GM18873 (cell line): Measurements from ENCODE around the gene KLHL30.

Experiments used
- ATAC-seq: cut with Tn5 transposase; IDR thresholded peaks from one replicate; pipeline ENCODE4 v1.9.1; 2021; ENCODE audit warnings: mild to moderate bottlenecking, moderate library complexity, moderate number of reproducible peaks; ENCODE audit not compliant: unreplicated experiment, low FRiP score

KLHL30 gene

GRCh38 chr2:238117199-238118154 lies 21.0 kb upstream of the KLHL30 start:
- no peak for ATAC-seq

GRCh38 chr2:238119756-238120462 lies 18.6 kb upstream of the KLHL30 start:
- no peak for ATAC-seq

GRCh38 chr2:238120463-238121298 lies 17.8 kb upstream of the KLHL30 start:
- no peak for ATAC-seq

- no peak for ATAC-seq
Measured at GRCh38 chr2:238121511-238122286, 16.8 kb upstream of the KLHL30 start.

GRCh38 chr2:238122287-238123217 lies 15.9 kb upstream of the KLHL30 start:
- no peak for ATAC-seq

GRCh38 chr2:238123218-238123971 lies 15.1 kb upstream of the KLHL30 start:
- no peak for ATAC-seq

- no peak for ATAC-seq
Measured at GRCh38 chr2:238123991-238124470, 14.4 kb upstream of the KLHL30 start.

GRCh38 chr2:238124488-238125126 lies 13.9 kb upstream of the KLHL30 start:
- no peak for ATAC-seq

GRCh38 chr2:238125127-238125885 lies 13.2 kb upstream of the KLHL30 start:
- ATAC-seq: no peak

- ATAC-seq: no peak
Measured at GRCh38 chr2:238126338-238126737, 12.1 kb upstream of the KLHL30 start.

GRCh38 chr2:238126775-238127164 lies 11.7 kb upstream of the KLHL30 start:
- ATAC-seq: no peak

GRCh38 chr2:238127165-238128060 lies 11.1 kb upstream of the KLHL30 start:
- ATAC-seq: no peak

- ATAC-seq: no peak
Measured at GRCh38 chr2:238128061-238128440, 10.4 kb upstream of the KLHL30 start.

- ATAC-seq: no peak
Measured at GRCh38 chr2:238128534-238129001, 9.9 kb upstream of the KLHL30 start.

GRCh38 chr2:238129166-238130010 lies 9.1 kb upstream of the KLHL30 start:
- ATAC-seq: no peak
